ENCODE data around the gene SCT.

The SCT gene, protein sequence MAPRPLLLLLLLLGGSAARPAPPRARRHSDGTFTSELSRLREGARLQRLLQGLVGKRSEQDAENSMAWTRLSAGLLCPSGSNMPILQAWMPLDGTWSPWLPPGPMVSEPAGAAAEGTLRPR

GRCh38 chr11:626475-627307, at the start of gene SCT:
Gene SCT, minus strand, starts transcription at chr11:627181. Its CDS starts 38 bp downstream, at chr11:627143.
- Mint-ChIP-seq H3K4me1 (ENCODE audit: low read depth) (peaks cover 17% of the 10 kb centered on the region), H3K9me3 (no peaks in the 10 kb centered on the region), H3K36me3 (ENCODE audit: low read depth) (no peaks in the 10 kb centered on the region), H3K27me3 (ENCODE audit: low read depth) (peaks cover 29% of the 10 kb centered on the region), H3K27ac (no peak within 1 kb of the TSS), H3K4me3 (no peak within 1 kb of the TSS)
- no peak for DNase-seq (ENCODE audit: low spot score)

DNA sequence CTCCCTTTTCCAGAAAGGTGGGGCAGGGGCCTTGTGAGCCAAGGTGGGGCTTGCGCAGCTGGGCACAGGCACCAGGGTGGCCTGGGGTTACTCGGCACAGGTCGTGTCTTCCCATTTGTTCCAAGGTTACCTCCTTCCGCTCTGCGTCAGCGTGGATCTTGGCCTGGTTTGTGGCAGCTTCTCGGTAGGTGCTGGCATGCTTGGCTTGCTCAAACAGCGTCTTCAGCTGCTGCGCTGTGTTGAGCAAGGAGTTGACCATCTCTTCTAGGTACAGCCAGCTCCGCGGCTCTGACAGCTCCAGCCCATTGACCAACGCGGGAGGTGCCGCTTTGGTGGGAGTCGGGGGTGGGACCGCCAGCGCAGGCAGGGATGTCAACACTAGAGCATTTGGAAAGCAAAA, 47.4 kb upstream of the SCT start:
- H3K9me3 Mint-ChIP-seq, result no peaks in the 10 kb centered on the region
- H3K4me1 Mint-ChIP-seq (ENCODE audit: low read depth), result no peaks in the 10 kb centered on the region
- no peaks in the 10 kb centered on the region for H3K27me3 Mint-ChIP-seq (ENCODE audit: low read depth)
- no peak overlapping the region for H3K27ac Mint-ChIP-seq
- H3K36me3 Mint-ChIP-seq (ENCODE audit: low read depth), result peaks cover 26% of the 10 kb centered on the region
- no peak overlapping the region for H3K4me3 Mint-ChIP-seq
- DNase-seq (ENCODE audit: low spot score), result no peak

- no peak overlapping the region for H3K27ac Mint-ChIP-seq
- H3K36me3 Mint-ChIP-seq (ENCODE audit: low read depth), result peaks cover 26% of the 10 kb centered on the region
- H3K4me1 Mint-ChIP-seq (ENCODE audit: low read depth), result no peaks in the 10 kb centered on the region
- H3K4me3 Mint-ChIP-seq, result no peak overlapping the region
- no peaks in the 10 kb centered on the region for H3K9me3 Mint-ChIP-seq
- H3K27me3 Mint-ChIP-seq (ENCODE audit: low read depth), result no peaks in the 10 kb centered on the region
- no peak for DNase-seq (ENCODE audit: low spot score)
Observed at GRCh38 chr11:673866-674265, 46.9 kb upstream of the SCT start.

GRCh38 chr11:665704-666281, 38.8 kb upstream of the SCT start:
- peaks cover 12% of the 10 kb centered on the region for H3K36me3 Mint-ChIP-seq (ENCODE audit: low read depth)
- no peak overlapping the region for H3K4me3 Mint-ChIP-seq
- no peak for DNase-seq (ENCODE audit: low spot score)
- no peak overlapping the region for H3K27ac Mint-ChIP-seq
- no peaks in the 10 kb centered on the region for H3K9me3 Mint-ChIP-seq
- H3K27me3 Mint-ChIP-seq (ENCODE audit: low read depth), result no peaks in the 10 kb centered on the region
- H3K4me1 Mint-ChIP-seq (ENCODE audit: low read depth), result no peaks in the 10 kb centered on the region

DNA sequence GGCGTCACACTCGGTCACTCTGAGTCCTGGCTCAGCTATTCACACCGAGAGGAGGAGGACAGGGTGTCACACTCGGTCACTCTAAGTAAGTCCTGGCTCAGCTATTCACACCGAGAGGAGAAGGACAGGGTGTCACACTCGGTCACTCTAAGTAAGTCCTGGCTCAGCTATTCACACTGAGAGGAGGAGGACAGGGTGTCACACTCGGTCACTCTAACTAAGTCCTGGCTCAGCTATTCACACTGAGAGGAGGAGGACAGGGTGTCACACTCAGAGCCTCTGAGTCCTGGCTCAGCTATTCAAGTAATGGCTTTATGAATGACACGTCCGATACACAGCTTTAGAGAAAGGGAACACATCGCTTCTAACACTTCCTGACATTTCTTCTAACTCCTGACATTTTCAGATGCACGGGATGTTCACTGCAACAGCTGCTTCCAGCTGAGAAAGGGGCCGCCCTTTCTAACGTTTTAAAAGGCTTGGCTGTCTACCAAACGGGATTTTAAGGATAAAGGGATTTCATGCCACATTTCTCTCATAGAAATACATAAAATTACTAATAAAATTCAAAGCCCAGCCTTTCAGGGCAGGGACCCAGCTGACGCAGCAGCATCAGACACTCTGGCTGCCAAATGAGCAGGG, 38.2 kb upstream of the SCT start:
- H3K27ac Mint-ChIP-seq, result no peak overlapping the region
- H3K4me1 Mint-ChIP-seq (ENCODE audit: low read depth), result no peaks in the 10 kb centered on the region
- no peaks in the 10 kb centered on the region for H3K9me3 Mint-ChIP-seq
- H3K36me3 Mint-ChIP-seq (ENCODE audit: low read depth), result peaks cover 12% of the 10 kb centered on the region
- DNase-seq (ENCODE audit: low spot score), result no peak
- H3K4me3 Mint-ChIP-seq, result no peak overlapping the region
- no peaks in the 10 kb centered on the region for H3K27me3 Mint-ChIP-seq (ENCODE audit: low read depth)

- peaks cover 11% of the 10 kb centered on the region for H3K36me3 Mint-ChIP-seq (ENCODE audit: low read depth)
- peak; percentile 15 for DNase-seq (ENCODE audit: low spot score)
- H3K27me3 Mint-ChIP-seq (ENCODE audit: low read depth), result no peaks in the 10 kb centered on the region
- H3K9me3 Mint-ChIP-seq, result no peaks in the 10 kb centered on the region
- H3K4me1 Mint-ChIP-seq (ENCODE audit: low read depth), result no peaks in the 10 kb centered on the region
- no peak overlapping the region for H3K27ac Mint-ChIP-seq
- H3K4me3 Mint-ChIP-seq, result no peak overlapping the region
Observed at GRCh38 chr11:662689-663274, 35.8 kb upstream of the SCT start.

DNA sequence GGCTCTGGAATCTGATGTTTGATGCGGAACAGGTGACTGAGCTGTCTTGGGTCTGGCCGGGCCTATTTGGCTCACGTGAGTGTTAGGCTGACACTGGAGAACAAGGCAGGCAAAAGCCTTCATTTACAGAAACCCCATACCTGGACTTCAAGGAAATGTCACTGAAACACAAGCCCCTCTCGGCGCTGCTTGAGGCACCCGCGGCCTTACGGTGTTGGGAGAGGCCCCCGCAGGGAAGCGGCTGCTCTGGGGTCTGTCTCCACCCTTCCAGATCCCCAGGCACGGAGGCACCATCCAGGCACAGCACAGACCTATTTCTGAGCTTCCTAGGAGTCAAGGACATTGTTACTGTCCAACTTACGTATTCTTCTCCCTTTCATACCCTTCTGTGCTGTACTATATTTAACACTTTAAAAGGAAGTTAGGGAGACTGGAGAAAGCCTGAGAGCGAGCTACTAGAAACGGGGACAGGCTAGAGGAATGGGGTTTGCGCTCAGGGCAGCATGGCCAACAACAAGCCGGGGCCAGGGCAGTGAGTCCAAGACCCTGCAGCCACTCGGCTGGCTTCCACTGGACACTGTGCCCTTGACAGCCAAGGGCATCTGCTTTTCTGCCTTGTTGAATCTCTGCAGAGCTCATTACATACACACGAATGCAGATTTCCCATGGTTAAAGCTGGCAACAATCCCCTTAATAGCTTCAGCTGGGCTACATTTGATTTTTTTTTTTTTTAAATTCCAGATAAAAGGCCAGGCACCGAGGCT, 33.9 kb upstream of the SCT start:
- no peak overlapping the region for H3K4me3 Mint-ChIP-seq
- H3K9me3 Mint-ChIP-seq, result no peaks in the 10 kb centered on the region
- no peaks in the 10 kb centered on the region for H3K4me1 Mint-ChIP-seq (ENCODE audit: low read depth)
- H3K27ac Mint-ChIP-seq, result no peak overlapping the region
- no peak for DNase-seq (ENCODE audit: low spot score)
- H3K27me3 Mint-ChIP-seq (ENCODE audit: low read depth), result no peaks in the 10 kb centered on the region
- peaks cover 11% of the 10 kb centered on the region for H3K36me3 Mint-ChIP-seq (ENCODE audit: low read depth)

DNA sequence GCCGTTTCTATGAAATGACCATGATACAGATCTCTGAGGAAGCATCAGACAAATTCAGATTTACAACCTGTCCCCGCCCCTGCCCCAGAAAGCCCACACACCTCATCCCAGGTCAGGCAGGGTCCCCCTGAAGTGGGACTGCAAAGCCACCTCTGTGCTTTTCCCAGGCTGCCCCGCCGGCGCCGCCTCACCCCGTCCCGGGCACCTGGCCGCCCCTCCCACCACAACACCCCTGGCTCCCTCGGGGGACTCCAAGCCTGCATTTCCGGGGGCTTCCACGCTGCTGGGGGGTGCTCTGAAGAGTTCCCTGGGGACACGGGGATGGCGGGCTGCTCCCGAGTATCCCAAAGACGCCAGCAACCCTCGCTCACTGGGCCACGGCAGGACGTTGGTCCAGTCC, 33.3 kb upstream of the SCT start:
- DNase-seq (ENCODE audit: low spot score), result no peak
- Mint-ChIP-seq H3K4me1 (ENCODE audit: low read depth) (no peaks in the 10 kb centered on the region), H3K4me3 (no peak overlapping the region), H3K9me3 (no peaks in the 10 kb centered on the region), H3K27me3 (ENCODE audit: low read depth) (no peaks in the 10 kb centered on the region), H3K36me3 (ENCODE audit: low read depth) (peaks cover 11% of the 10 kb centered on the region), H3K27ac (no peak overlapping the region)

- H3K27ac Mint-ChIP-seq, result no peak overlapping the region
- H3K9me3 Mint-ChIP-seq, result no peaks in the 10 kb centered on the region
- H3K4me1 Mint-ChIP-seq (ENCODE audit: low read depth), result no peaks in the 10 kb centered on the region
- H3K36me3 Mint-ChIP-seq (ENCODE audit: low read depth), result peaks cover 11% of the 10 kb centered on the region
- no peak for DNase-seq (ENCODE audit: low spot score)
- H3K27me3 Mint-ChIP-seq (ENCODE audit: low read depth), result no peaks in the 10 kb centered on the region
- H3K4me3 Mint-ChIP-seq, result no peak overlapping the region
Observed at GRCh38 chr11:659532-660085, 32.6 kb upstream of the SCT start.

DNA sequence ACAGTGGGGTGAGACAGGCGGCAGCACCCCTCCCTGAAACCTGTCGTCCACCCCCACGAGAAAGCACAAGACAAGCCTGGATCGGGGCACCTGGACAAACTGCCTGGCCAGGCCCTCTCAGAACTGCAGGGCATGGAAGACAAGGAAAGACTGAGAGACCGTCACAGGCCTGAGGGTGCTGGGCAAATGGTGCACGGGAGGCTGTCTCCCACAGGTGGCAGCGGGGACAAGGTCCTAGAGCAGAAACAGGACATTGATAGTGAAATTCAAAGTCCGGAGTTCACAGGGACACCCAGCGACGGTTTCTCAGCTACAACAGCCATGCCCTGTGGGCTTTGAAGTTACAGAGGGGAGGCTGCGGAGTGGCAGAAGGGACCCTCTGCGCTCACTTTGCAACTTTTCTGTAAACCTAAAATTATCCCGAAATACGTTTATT, 30.7 kb upstream of the SCT start:
- H3K4me1 Mint-ChIP-seq (ENCODE audit: low read depth), result no peaks in the 10 kb centered on the region
- no peak overlapping the region for H3K27ac Mint-ChIP-seq
- H3K36me3 Mint-ChIP-seq (ENCODE audit: low read depth), result peaks cover 8% of the 10 kb centered on the region
- H3K27me3 Mint-ChIP-seq (ENCODE audit: low read depth), result no peaks in the 10 kb centered on the region
- H3K9me3 Mint-ChIP-seq, result no peaks in the 10 kb centered on the region
- no peak overlapping the region for H3K4me3 Mint-ChIP-seq
- DNase-seq (ENCODE audit: low spot score), result no peak

DNA sequence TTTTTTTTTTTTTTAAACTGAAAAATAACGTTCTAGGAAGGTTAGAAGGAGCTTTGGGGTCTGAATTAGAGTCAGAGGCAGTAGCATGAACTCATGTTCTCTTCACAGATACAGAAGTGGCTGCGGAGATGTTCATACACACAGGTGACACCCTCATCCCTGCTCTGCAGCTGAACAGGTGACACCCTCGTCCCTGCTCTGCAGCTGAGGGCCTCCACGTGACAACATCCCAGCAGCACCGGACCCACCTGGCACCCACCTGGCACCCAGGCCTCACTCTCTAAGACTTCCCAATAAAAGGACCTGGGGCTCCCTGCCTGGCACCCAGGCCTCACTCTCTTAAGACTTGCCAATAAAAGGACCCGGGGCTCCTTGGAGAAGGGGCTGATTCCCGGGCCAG, 29.9 kb upstream of the SCT start:
- no peaks in the 10 kb centered on the region for H3K4me1 Mint-ChIP-seq (ENCODE audit: low read depth)
- peaks cover 4% of the 10 kb centered on the region for H3K36me3 Mint-ChIP-seq (ENCODE audit: low read depth)
- no peaks in the 10 kb centered on the region for H3K27me3 Mint-ChIP-seq (ENCODE audit: low read depth)
- no peak overlapping the region for H3K4me3 Mint-ChIP-seq
- no peaks in the 10 kb centered on the region for H3K9me3 Mint-ChIP-seq
- H3K27ac Mint-ChIP-seq, result no peak overlapping the region
- no peak for DNase-seq (ENCODE audit: low spot score)

DNA sequence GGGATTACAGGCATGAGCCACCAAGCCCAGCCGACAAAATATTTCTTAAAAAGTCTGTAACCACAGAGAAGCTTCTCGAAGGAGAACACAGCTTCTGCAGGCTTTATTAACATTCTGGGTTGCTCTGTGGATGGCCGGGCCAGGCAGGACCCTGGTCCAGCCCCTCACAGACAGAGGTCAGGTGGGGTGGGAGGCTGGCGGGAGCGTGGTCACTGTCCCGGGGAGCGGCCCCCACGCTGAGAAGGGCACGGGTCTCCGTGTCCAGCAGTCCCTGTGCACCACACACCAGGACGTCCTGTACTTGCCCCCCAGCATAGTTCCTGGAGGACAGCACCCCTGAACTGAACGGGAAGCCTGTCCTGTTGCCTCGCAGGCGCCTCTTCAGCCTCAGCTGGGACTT, 29.4 kb upstream of the SCT start:
- no peaks in the 10 kb centered on the region for H3K27me3 Mint-ChIP-seq (ENCODE audit: low read depth)
- H3K4me1 Mint-ChIP-seq (ENCODE audit: low read depth), result no peaks in the 10 kb centered on the region
- H3K36me3 Mint-ChIP-seq (ENCODE audit: low read depth), result peaks cover 5% of the 10 kb centered on the region
- H3K27ac Mint-ChIP-seq, result no peak overlapping the region
- DNase-seq (ENCODE audit: low spot score), result no peak
- no peak overlapping the region for H3K4me3 Mint-ChIP-seq
- no peaks in the 10 kb centered on the region for H3K9me3 Mint-ChIP-seq

DNA sequence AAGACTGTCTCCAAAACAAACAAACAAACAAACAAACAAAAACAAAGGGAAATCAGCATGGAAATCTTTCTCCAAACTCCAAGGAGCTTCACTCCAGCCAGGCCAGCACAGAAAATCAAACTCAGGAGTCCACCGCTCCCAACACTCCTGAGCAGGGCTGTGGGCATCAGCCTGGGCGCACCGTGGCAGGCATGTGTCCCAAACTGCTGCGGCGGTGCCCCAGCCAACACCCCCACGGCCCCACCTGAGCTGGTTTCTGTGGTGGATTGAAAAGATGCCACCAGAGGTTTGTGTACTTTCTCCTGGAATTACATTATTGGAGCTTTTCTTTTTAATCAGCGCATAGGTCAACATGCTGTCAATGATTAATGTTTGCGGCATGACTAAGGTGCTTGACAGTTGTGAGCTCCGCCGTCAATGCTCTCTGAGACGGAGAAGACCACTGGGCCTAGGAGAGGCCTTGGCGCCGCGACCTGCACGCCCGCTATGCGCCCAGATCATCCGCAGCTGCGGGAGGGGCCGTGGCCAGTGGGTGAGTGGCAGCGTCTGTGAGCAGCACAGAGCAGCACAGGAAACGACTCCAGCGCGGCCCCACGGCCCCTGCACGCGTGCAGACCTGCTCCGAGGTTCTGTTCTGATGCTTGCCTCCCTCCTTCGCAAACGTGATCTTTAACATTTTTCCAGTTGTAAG, 28.2 kb upstream of the SCT start:
- Mint-ChIP-seq H3K27ac (no peak overlapping the region), H3K4me3 (no peak overlapping the region), H3K27me3 (ENCODE audit: low read depth) (no peaks in the 10 kb centered on the region), H3K9me3 (no peaks in the 10 kb centered on the region), H3K4me1 (ENCODE audit: low read depth) (no peaks in the 10 kb centered on the region), H3K36me3 (ENCODE audit: low read depth) (peaks cover 7% of the 10 kb centered on the region)
- DNase-seq (ENCODE audit: low spot score), result no peak

Measured in T-helper 2 cell treated with Interferon-gamma antibody and Interleukin-4, amounts not matched to agents 5 μg/mL and 100 μg/mL, for 36 hours (primary cell).